K562 (cell line): Measurements from ENCODE around the gene CAMSAP2. TPM values are rescaled to one million over a fixed set of nuclear protein-coding genes. Genes with fewer than 3 reads are reported as not detected.

ENCODE experiments used
- ATAC-seq: fragments of 200-7000 bp; cut with Tn5 transposase; 3 replicates; pipeline ENCODE4 v1.9.1; 2020; ENCODE audit warnings: moderate library complexity
- BruUV-seq: library from RNA; stranded (reverse); fragments of 400-500 nt; replicated peaks from 2 replicates; lab custom pipeline; 2021; lab: Mats Ljungman, UMichigan
- CTCF ChIA-PET: fragments of 300-600 bp; formaldehyde crosslinking; extraction: SDS; loops from one replicate; lab custom pipeline; 2021; ENCODE audit warnings: low intra/inter-chr PET ratio; lab: Yijun Ruan, JAX
- POLR2A ChIA-PET: fragments of 300-600, 350-650 bp; sonication (Branson Sonifier 250); formaldehyde crosslinking; extraction: SDS; loops from one replicate; lab custom pipeline; 2021; ENCODE audit warnings: antibody characterized with exemption, inconsistent platforms; lab: Yijun Ruan, JAX
- DNase-seq, 4 experiments: peaks; one replicate each; pipeline versions ENCODE4 v3.0.0 to v3.0.0-alpha.2; 2011 to 2018; ENCODE audit warnings: low spot score in 3 of 4, mixed read lengths in 3 of 4; ENCODE audit errors: extremely low read depth in 1 of 4
- FAIRE-seq: peaks from 2 replicates; lab custom pipeline; 2011; peaks lifted over from hg19 to GRCh38; lab: Jason Lieb, UNC
- H2AFZ ChIP-seq: 2 replicates; pipeline ENCODE4 v1.6.0; 2011; ENCODE audit warnings: low read depth, low read length, control low read depth, inconsistent platforms
- H3K27ac ChIP-seq: fragments of 200-600 bp; 3 replicates; pipeline ENCODE4 v1.8.0; 2011; ENCODE audit warnings: low read depth, mild to moderate bottlenecking, control low read depth, inconsistent platforms, low read length, moderate library complexity, mixed read lengths; ENCODE audit errors: extremely low read depth
- H3K27me3 ChIP-seq, 2 experiments: fragments of 300-600 bp in 1 of 2; 2 replicates in 1 of 2; 3 replicates in 1 of 2; pipeline versions ENCODE4 v1.6.0 to v1.8.0; 2011; ENCODE audit warnings: inconsistent platforms in 2 of 2, low read length in 2 of 2, mild to moderate bottlenecking in 1 of 2, mixed read lengths in 1 of 2, moderate library complexity in 1 of 2; ENCODE audit not compliant: control insufficient read depth in 2 of 2, insufficient read depth in 2 of 2
- H3K36me3 ChIP-seq: fragments of 300-600 bp; 3 replicates; pipeline ENCODE4 v1.8.0; 2011; ENCODE audit warnings: mild to moderate bottlenecking, low read length, inconsistent platforms; ENCODE audit not compliant: control insufficient read depth, insufficient read depth
- H3K4me1 ChIP-seq, 2 experiments: fragments of 200-600 bp in 1 of 2; replicated peaks in 1 of 2; 2 replicates in 1 of 2; 3 replicates in 1 of 2; pipeline versions ENCODE4 v1.5.1 to v1.8.0; 2011; ENCODE audit warnings: inconsistent platforms in 2 of 2, low read length in 2 of 2, mild to moderate bottlenecking in 1 of 2, mixed read lengths in 1 of 2, moderate library complexity in 1 of 2; ENCODE audit not compliant: control insufficient read depth in 2 of 2, insufficient read depth in 2 of 2
- H3K4me2 ChIP-seq: 2 replicates; pipeline ENCODE4 v1.6.1; 2011; ENCODE audit warnings: low read length, control low read depth, inconsistent platforms, mixed read lengths; ENCODE audit not compliant: insufficient read depth
- H3K4me3 ChIP-seq: fragments of 200-600 bp; sonication (generic), shearing (Covaris generic); 2 replicates; pipeline ENCODE4 v1.5.1; 2016; ENCODE audit warnings: control low read depth, inconsistent platforms
- H3K79me2 ChIP-seq: fragments of 200-600 bp; 3 replicates; pipeline ENCODE4 v1.8.0; 2011; ENCODE audit warnings: low read length, inconsistent platforms; ENCODE audit not compliant: control insufficient read depth, insufficient read depth
- H3K9ac ChIP-seq, 2 experiments: 2 replicates each; pipeline versions ENCODE4 v1.6.0 to v1.6.1; 2011; ENCODE audit warnings: low read depth in 2 of 2, low read length in 2 of 2, control low read depth in 1 of 2, inconsistent platforms in 1 of 2, mild to moderate bottlenecking in 1 of 2, mixed read lengths in 1 of 2; ENCODE audit not compliant: insufficient read depth in 1 of 2
- H3K9me1 ChIP-seq: one replicate; pipeline ENCODE4 v1.6.0; 2011; ENCODE audit warnings: inconsistent platforms, mild to moderate bottlenecking, low read length, moderate library complexity; ENCODE audit not compliant: control insufficient read depth, insufficient read depth
- H3K9me3 ChIP-seq: replicated peaks from 2 replicates; pipeline ENCODE4 v1.5.1; 2011; ENCODE audit warnings: low read depth, low read length, inconsistent platforms; ENCODE audit not compliant: control insufficient read depth, insufficient read depth
- H4K20me1 ChIP-seq: replicated peaks from 2 replicates; pipeline ENCODE4 v1.6.1; 2011; ENCODE audit warnings: low read length, inconsistent platforms, mixed read lengths; ENCODE audit not compliant: control insufficient read depth, insufficient read depth
- ARID1B ChIP-seq: fragments of 450-650 bp; IDR thresholded peaks from 2 replicates; pipeline ENCODE4 v1.6.1; 2016; ENCODE audit warnings: antibody characterized with exemption, mild to moderate bottlenecking, inconsistent platforms
- ATF4 ChIP-seq: fragments of 450-650 bp; formaldehyde crosslinking; IDR thresholded peaks from 2 replicates; pipeline ENCODE4 v1.4.0; 2022; ENCODE audit warnings: mild to moderate bottlenecking, moderate library complexity
- BCL6 ChIP-seq: fragments of 250-450 bp; sonication (Bioruptor Pico); IDR thresholded peaks from 2 replicates; pipeline ENCODE4 v1.4.0; 2020
- NEUROD1 ChIP-seq: fragments of 150-350 bp; IDR thresholded peaks from 2 replicates; pipeline ENCODE4 v1.6.1; 2014; ENCODE audit warnings: borderline replicate concordance, low read length, low read depth; ENCODE audit not compliant: partially characterized antibody
- PATZ1 ChIP-seq: fragments of 250-450 bp; sonication (Bioruptor Pico); IDR thresholded peaks from 2 replicates; pipeline ENCODE4 v1.5.0; 2020; ENCODE audit warnings: mild to moderate bottlenecking, borderline replicate concordance
- RBM34 ChIP-seq: fragments of 200-400 bp; formaldehyde crosslinking; IDR thresholded peaks from 2 replicates; pipeline ENCODE4 v1.6.1; 2018; ENCODE audit warnings: low read length, borderline replicate concordance; ENCODE audit not compliant: insufficient read depth
- SMARCA5 ChIP-seq: fragments of 450-650 bp; IDR thresholded peaks from 2 replicates; pipeline ENCODE4 v1.6.1; 2016
- SMARCE1 ChIP-seq: fragments of 450-650 bp; IDR thresholded peaks from 2 replicates; pipeline ENCODE4 v1.7.1; 2016; ENCODE audit warnings: mild to moderate bottlenecking
- ZNF184 ChIP-seq: sonication (generic); formaldehyde crosslinking; IDR thresholded peaks from 2 replicates; pipeline ENCODE4 v1.5.0; 2020; ENCODE audit warnings: missing genetic modification reagents
- ZNF280B ChIP-seq: fragments of 250-450 bp; sonication (Bioruptor Pico); IDR thresholded peaks from 2 replicates; pipeline ENCODE4 v1.5.1; 2021; ENCODE audit warnings: mild to moderate bottlenecking
- ZNF561 ChIP-seq: fragments of 450-650 bp; formaldehyde crosslinking; conservative IDR thresholded peaks from 2 replicates; pipeline ENCODE4 v1.4.0; 2020; ENCODE audit warnings: mild to moderate bottlenecking, moderate library complexity
- ZNF655 ChIP-seq: fragments of 250-450 bp; sonication (Bioruptor Pico); IDR thresholded peaks from 2 replicates; pipeline ENCODE4 v1.5.0; 2021
- WGBS: fragments of 100-300 bp; shearing (Covaris generic); methylation state at CpG from one replicate; pipeline ENCODE4 v1.1.6; 2016; ENCODE audit warnings: low coverage, mixed read lengths; ENCODE audit not compliant: insufficient coverage; ENCODE audit errors: missing lambda C conversion rate; 5-methylcytosine and 5-hydroxymethylcytosine counted together
- in situ Hi-C: fragments of 300-500 bp; cut with MboI; formaldehyde crosslinking; loops from 4 replicates; pipeline ENCODE4 v1.15.0; 2018; ENCODE audit warnings: inconsistent platforms, mixed read lengths
- intact Hi-C: fragments of 100-400 bp; cut with micrococcal nuclease; formaldehyde crosslinking; loops from 2 replicates; pipeline ENCODE4 v1.14.2; 2022
- polyA plus RNA-seq, 8 experiments: library from polyadenylated mRNA; depleted of rRNA in 4 of 8; stranded (reverse) in 5 of 8; unstranded in 3 of 8; fragments of >200 nt; fragmentation: Nextera tagmentation in 2 of 8; fragmentation: Illumina TruSeq in 1 of 8; extraction: Ambion mirVana in 2 of 8; extraction: Trizol in 1 of 8; gene quantifications; 2 replicates each; pipeline versions ENCODE4 v1.2.1 to v1.2.3, GENCODE V29; 2011 to 2014; ENCODE audit warnings: inconsistent platforms in 1 of 8, missing spikeins in 1 of 8
- total RNA-seq, 7 experiments: library from RNA; depleted of rRNA in 6 of 7; stranded (reverse); fragments of >200 nt in 6 of 7; fragmentation: Illumina TruSeq in 2 of 7; extraction: Trizol in 2 of 7; gene quantifications; 2 replicates each; pipeline versions ENCODE4 v1.2.1 to v1.2.3, GENCODE V29; 2011 to 2021; ENCODE audit warnings: low replicate concordance in 1 of 7

The CAMSAP2 gene
- total and polyA plus RNA-seq, 9 of the 15 experiments (the other 6 are each of a cell fraction or from before 2014, with no cell fraction given), result 1.4 to 7.5 (median 2.7) TPM

GRCh38 chr1:200819726-200820125 lies 81.0 kb downstream of the CAMSAP2 start:
- no peaks in the 10 kb centered on the region for H4K20me1 ChIP-seq
- DNase-seq (no peak), ATAC-seq (no peak), FAIRE-seq (no peak)
- ChIA-PET CTCF (no interaction called here), POLR2A (interaction anchor here (0.6 to 0.8 kb wide), 2 partner anchors 26 to 58 kb away, joined by 3 read pairs; no protein-coding TSS in a partner anchor)
- intact Hi-C loops, result no loop called here
- H3K4me3 ChIP-seq, result no peak overlapping the region
- H3K9me3 ChIP-seq, result no peaks in the 10 kb centered on the region
- in situ Hi-C loops, result no loop called here
- no peaks in the 10 kb centered on the region for H3K27me3 ChIP-seq
- no peaks in the 10 kb centered on the region for H3K4me1 ChIP-seq
- no peaks in the 10 kb centered on the region for H3K79me2 ChIP-seq
- H3K36me3 ChIP-seq, result no peaks in the 10 kb centered on the region
- no peaks in the 10 kb centered on the region for H3K9me1 ChIP-seq
- no peak overlapping the region for H2AFZ ChIP-seq
- H3K4me2 ChIP-seq, result no peak overlapping the region
- no peak overlapping the region for H3K9ac ChIP-seq
- H3K27ac ChIP-seq, result no peak overlapping the region
- no TSS peak for BruUV-seq
- no peak for TF ChIP-seq ZNF184 (CRISPR knock-in tag)
- TF ChIP-seq NEUROD1, result no peak
- WGBS, result 79% methylated on average over 2 of the region's 2 CpGs

GRCh38 chr1:200831091-200831490 lies 92.4 kb downstream of the CAMSAP2 start:
- H3K27ac ChIP-seq, result no peak overlapping the region
- WGBS, result 35% methylated on average over 2 of the region's 2 CpGs
- no peak for TF ChIP-seq ZNF280B (CRISPR knock-in tag)
- no peak for TF ChIP-seq PATZ1 (CRISPR knock-in tag)
- no peak for TF ChIP-seq BCL6 (CRISPR knock-in tag)
- no peak for TF ChIP-seq ZNF561
- no peak for TF ChIP-seq SMARCA5
- no peak for TF ChIP-seq SMARCE1
- TF ChIP-seq ZNF655 (CRISPR knock-in tag), result no peak
- TF ChIP-seq RBM34, result no peak
- TF ChIP-seq ATF4, result no peak
- no peak for TF ChIP-seq ARID1B
- TF ChIP-seq, all 486 proteins: peak for 0
- H3K79me2 ChIP-seq, result no peaks in the 10 kb centered on the region
- H3K27me3 ChIP-seq, result no peaks in the 10 kb centered on the region
- no peak for DNase-seq
- no peak overlapping the region for H2AFZ ChIP-seq
- H3K4me1 ChIP-seq, result no peaks in the 10 kb centered on the region
- no peaks in the 10 kb centered on the region for H3K36me3 ChIP-seq
- H3K9me3 ChIP-seq, result no peaks in the 10 kb centered on the region
- in situ Hi-C loops (no loop called here), intact Hi-C loops (no loop called here)
- no peak for FAIRE-seq
- no TSS peak for BruUV-seq
- no peak overlapping the region for H3K4me2 ChIP-seq
- no peak for ATAC-seq
- H3K9me1 ChIP-seq, result no peaks in the 10 kb centered on the region
- H3K9ac ChIP-seq, result no peak overlapping the region
- no peak overlapping the region for H3K4me3 ChIP-seq
- ChIA-PET POLR2A (no interaction called here), CTCF (no interaction called here)
- no peaks in the 10 kb centered on the region for H4K20me1 ChIP-seq
